Memory B cell (primary cell): ENCODE results near the gene C10orf105.

Experiments used
- ATAC-seq: fragments of 150-1000 bp; cut with Tn5 transposase; 2 replicates; pipeline ENCODE4 v1.10.0; 2021; ENCODE audit warnings: low read depth, mild to moderate bottlenecking, moderate library complexity
- DNase-seq, 2 donors: peaks; one replicate each; pipeline ENCODE4 v3.0.0; 2022; ENCODE audit warnings: low spot score in 2 of 2
- H3K27ac Mint-ChIP-seq: one replicate; pipeline ENCODE4 v1.8.0; 2022; ENCODE audit warnings: mild to moderate bottlenecking, moderate library complexity, mixed read lengths
- H3K27me3 Mint-ChIP-seq: one replicate; pipeline ENCODE4 v1.8.0; 2022; ENCODE audit warnings: mixed read lengths
- H3K36me3 Mint-ChIP-seq: one replicate; pipeline ENCODE4 v1.8.0; 2022; ENCODE audit warnings: mild to moderate bottlenecking, mixed read lengths
- H3K4me1 Mint-ChIP-seq: one replicate; pipeline ENCODE4 v1.8.0; 2022; ENCODE audit warnings: mixed read lengths
- H3K4me3 Mint-ChIP-seq: one replicate; pipeline ENCODE4 v1.8.0; 2022; ENCODE audit warnings: mild to moderate bottlenecking, moderate library complexity, mixed read lengths
- H3K9me3 Mint-ChIP-seq: one replicate; pipeline ENCODE4 v1.8.0; 2022; ENCODE audit warnings: mixed read lengths

Gene C10orf105, protein sequence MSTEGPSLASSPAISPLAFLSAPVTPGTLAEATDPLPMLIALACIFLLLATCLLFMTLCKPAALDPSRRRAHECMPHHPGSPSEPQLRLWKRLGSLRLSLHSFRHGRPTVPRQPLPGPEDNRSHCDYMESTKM

DNA sequence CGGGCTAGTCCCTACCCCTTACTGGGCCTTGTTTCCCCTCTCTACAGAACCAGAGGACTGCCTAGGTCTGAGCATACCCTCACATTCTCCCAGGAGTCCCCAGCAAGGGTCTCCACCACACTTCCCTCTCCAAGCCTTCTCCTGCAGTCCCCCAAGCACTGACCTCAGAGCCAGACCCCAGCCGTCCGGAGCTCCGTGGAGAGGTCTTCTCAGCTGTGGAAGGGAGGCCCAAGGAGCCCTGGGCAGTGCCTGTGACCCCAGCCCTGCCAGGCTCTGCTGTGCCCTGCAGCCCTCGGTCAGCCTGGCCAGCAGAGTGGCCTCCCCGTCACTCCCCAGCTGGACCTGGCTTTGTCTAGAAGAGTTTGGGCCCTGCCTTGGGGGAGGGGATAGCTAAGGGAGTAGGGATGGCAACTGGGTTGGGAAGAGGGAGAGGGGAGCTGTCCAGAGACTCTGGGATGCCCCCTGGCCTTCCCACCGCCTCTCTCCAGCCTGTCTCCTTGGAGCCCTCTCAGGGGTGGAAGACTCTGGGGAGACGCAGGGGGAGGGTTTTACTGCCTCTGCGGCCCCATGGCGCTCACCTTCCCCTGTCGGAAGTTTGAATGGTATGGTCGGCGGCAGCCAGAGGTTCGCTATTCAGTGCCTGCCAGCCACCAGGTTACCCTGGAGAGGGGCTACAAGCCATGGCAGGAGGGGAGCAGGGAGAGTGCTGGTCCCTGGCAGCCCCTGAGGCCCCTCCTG, at the start of gene C10orf105:
TSS of gene C10orf105 (minus strand) at position 315 of the 738 bp plus-strand sequence. CDS start 3,441 bp downstream, outside the sequence.
- DNase-seq (no peak), ATAC-seq (no peak)
- H3K27me3 Mint-ChIP-seq = no peaks in the 10 kb centered on the region
- no peaks in the 10 kb centered on the region for H3K36me3 Mint-ChIP-seq
- H3K27ac Mint-ChIP-seq = no peak within 1 kb of the TSS
- H3K9me3 Mint-ChIP-seq = no peaks in the 10 kb centered on the region
- H3K4me1 Mint-ChIP-seq = peaks cover 17% of the 10 kb centered on the region
- no peak within 1 kb of the TSS for H3K4me3 Mint-ChIP-seq

DNA sequence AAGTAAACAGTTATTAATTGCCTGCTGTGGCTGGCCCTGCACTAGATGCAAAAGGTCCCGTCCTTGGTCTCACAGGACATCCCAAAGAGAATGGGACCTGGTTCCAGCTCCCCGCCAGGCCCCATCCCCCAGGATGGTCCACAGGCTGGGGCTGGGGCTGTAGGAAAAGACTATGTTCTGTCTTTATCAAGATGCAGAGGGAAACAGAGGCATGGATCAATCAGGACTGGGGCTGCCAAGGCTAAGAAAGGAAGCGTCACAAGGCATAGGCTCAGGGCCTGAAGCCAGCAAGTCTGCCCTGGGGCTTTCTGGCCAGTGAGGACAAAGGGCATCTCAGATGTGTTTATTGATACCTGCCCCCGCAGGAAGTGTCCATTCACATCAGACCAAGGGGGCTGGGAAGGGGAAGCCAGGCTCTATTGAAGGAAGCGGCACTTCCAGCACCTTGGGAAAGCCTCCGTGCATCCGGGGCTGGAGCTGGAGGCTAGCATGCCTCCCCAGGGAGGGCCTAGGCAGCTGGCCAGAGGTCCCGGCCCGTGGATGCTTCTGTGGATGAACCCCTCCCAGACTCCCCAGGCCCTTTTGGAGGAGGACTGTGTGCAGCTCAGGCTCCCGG, 48.0 kb upstream of the C10orf105 start:
- Mint-ChIP-seq H3K4me1 (peaks cover 60% of the 10 kb centered on the region), H3K9me3 (no peaks in the 10 kb centered on the region), H3K27ac (peak overlapping the region; percentile 95), H3K36me3 (peaks cover 8% of the 10 kb centered on the region), H3K4me3 (peak overlapping the region; percentile 41), H3K27me3 (no peaks in the 10 kb centered on the region)
- DNase-seq = no peak
- ATAC-seq = no peak

DNA sequence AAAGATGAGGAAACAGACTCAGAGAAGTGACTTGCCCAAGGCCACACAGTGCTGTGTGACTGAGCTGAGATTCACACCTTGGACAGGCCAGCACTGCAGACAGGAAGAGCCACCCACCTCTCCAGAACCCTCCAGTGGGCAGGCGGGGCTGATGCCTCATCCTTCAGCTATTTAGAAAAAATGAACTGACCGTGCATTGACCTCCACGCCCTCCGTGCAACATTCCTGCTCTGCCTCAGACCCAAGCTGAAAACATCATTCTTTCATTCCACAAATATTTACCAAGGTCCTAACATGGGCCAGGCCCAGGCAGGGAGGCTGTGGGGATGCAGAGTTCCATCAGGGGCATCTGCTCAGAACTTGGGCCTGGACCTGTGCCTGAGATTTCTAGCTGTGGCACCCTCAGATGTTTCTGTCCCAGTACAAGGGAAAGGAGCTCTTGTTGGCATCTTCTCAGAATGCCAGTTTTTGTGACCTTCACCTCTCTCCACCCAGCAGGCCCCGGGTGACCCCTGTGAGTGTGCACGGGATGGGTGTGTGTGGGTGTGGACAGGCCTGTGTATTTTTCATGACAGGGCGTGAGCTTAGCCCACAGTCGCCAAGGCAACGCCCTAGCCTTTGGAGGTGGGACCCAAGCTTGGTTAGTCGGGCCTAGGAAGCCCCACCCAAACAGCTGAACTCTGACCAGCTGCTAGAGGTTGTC, 47.3 kb upstream of the C10orf105 start:
- H3K27me3 Mint-ChIP-seq = no peaks in the 10 kb centered on the region
- DNase-seq = peak in 1 of 2 donors; percentile 59
- H3K9me3 Mint-ChIP-seq = no peaks in the 10 kb centered on the region
- H3K4me1 Mint-ChIP-seq = peaks cover 61% of the 10 kb centered on the region
- H3K27ac Mint-ChIP-seq = peak overlapping the region; percentile 95
- H3K36me3 Mint-ChIP-seq = peaks cover 8% of the 10 kb centered on the region
- H3K4me3 Mint-ChIP-seq = peak overlapping the region; percentile 41
- peak; percentile 55 for ATAC-seq

DNA sequence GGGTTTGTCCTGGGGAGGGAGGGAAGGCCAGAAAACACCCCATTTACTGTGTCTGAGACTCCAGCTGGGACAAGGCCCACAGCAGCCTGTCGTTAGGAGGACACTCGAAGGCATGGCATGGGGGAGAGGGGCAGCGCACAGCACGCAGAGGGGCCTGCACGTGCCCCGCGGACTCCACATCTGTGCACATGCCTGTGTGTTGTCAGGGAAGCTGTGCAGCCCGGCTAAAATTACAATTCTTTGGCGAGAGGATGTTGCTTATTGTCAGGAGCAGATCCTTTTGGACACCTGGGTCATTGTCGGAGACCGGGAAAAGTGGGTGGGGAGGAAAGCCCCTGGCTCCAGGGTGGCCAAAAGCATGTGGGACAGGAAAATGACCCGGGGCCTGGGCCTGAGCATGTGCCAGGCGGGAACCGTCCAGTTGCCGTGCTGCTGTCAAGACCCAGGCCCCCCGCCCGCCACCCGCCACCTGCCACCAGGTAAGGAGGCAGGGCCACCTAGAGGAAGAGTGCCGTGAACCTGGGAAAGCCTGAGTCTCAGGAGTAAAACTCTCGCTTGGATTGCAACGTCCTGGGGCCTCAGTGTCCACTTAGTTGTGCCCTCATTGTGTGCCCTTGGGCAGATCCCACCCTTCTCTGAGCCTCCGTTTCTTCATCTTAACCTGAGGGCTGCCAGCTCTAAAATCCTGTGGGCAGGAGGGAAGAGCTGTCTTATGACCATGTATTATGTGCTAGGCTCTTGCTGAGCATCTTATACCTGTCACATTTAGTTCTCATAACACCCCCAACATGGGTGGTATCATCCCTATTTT, 46.5 kb upstream of the C10orf105 start:
- no peak for DNase-seq
- peaks cover 58% of the 10 kb centered on the region for H3K4me1 Mint-ChIP-seq
- H3K4me3 Mint-ChIP-seq = no peak overlapping the region
- H3K27me3 Mint-ChIP-seq = no peaks in the 10 kb centered on the region
- no peaks in the 10 kb centered on the region for H3K9me3 Mint-ChIP-seq
- ATAC-seq = no peak
- peak overlapping the region; percentile 95 for H3K27ac Mint-ChIP-seq
- H3K36me3 Mint-ChIP-seq = peaks cover 12% of the 10 kb centered on the region

DNA sequence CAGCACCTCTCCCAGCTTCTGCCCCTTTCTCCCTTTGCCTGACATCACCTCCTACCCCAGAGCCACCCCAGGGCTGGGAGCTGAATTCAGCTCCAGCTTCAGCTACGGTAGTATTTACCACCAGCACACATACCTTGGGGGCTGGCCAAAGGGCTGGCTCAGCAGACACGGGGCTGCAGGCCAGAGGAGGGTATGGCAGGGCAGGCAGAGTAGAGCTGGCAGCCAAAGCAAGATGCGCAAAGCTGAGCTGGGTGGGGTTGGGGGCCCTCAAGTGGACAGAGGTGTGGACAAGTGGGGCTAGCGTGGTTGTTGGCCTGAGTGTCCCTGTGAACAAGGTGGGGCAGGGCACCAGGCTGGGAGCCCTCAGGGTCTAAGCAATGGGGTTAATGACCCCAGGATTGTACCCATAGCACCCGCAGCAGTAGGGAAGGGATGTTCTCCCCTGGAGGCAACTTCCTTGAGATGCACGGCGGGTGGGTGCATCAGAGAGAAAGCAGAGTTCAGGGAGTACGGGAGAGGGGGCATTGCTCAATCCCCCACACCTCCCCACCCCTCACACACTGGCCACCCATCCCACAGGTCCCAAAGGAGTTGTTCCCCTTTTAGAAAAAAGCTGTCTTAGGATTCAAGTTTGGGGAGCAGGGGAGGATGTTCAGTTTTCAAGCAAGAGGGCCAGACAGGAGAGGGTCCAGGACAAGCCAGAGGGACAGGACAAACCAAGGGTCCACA, 45.8 kb upstream of the C10orf105 start:
- Mint-ChIP-seq H3K36me3 (peaks cover 17% of the 10 kb centered on the region), H3K4me1 (peaks cover 60% of the 10 kb centered on the region), H3K27me3 (no peaks in the 10 kb centered on the region), H3K27ac (peak overlapping the region; percentile 76), H3K4me3 (no peak overlapping the region), H3K9me3 (no peaks in the 10 kb centered on the region)
- ATAC-seq (no peak), DNase-seq (no peak)

DNA sequence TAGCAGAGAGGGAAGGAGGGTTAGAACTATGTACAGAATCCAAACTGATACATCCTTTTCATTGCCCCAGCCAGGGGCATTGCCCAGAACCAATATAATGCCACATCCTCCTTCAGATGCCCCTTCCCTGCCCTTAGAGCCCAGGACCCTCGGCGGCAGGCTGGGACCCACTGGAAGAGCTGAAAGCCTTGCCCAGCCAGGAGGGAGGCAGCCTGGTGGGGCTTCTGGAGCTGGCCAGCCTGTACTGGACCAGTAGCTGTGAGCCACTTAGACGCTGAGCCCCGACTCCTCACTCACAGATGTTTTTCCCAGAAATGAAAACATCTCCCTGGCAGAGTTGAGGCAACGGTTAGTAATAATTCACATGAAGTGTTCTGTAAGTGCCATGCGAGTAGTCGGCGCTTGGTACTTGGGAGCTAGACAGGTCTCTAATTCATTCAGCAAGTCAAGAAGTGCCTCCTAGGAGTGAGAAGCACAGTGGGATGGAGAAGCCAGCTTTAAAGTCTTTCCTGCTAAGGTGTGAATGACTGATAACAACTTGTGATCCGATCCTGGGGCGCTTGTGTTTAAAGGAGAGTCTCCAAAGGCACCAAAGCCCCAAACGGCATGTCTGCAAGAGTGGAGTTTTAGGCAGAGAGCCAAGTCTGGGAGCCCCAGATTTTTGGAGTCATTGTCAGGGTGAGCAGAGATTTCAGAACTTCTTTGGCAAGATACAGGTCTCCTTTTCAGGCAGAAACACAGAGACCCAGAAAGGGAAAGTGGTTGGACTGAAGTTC, 44.0 kb upstream of the C10orf105 start:
- H3K4me3 Mint-ChIP-seq = no peak overlapping the region
- H3K27me3 Mint-ChIP-seq = no peaks in the 10 kb centered on the region
- H3K4me1 Mint-ChIP-seq = peaks cover 54% of the 10 kb centered on the region
- H3K9me3 Mint-ChIP-seq = no peaks in the 10 kb centered on the region
- peak overlapping the region; percentile 75 for H3K27ac Mint-ChIP-seq
- no peak for ATAC-seq
- H3K36me3 Mint-ChIP-seq = peaks cover 15% of the 10 kb centered on the region
- DNase-seq = no peak

DNA sequence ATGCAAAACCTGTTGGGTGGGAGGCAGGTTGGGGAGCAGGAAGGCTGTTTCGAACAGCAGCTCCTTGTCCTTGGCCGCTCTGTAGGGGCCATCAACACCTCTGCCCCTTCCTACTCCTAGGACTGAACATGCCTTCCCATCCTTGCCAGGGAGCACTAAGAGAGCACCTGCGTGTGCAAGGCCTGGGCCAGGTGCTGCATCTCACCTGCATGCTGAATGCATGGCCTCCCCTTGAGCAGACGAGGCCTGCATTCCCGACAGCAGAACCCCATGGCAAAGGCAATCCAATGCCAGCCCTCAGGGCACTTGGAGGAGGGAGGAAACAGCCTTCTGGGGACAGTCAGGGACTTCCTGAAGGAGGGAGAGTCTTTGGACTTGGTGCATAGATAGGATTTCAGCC, 42.7 kb upstream of the C10orf105 start:
- H3K4me3 Mint-ChIP-seq = no peak overlapping the region
- H3K27ac Mint-ChIP-seq = no peak overlapping the region
- peaks cover 50% of the 10 kb centered on the region for H3K4me1 Mint-ChIP-seq
- no peaks in the 10 kb centered on the region for H3K9me3 Mint-ChIP-seq
- ATAC-seq (no peak), DNase-seq (no peak)
- H3K36me3 Mint-ChIP-seq = peaks cover 16% of the 10 kb centered on the region
- no peaks in the 10 kb centered on the region for H3K27me3 Mint-ChIP-seq

DNA sequence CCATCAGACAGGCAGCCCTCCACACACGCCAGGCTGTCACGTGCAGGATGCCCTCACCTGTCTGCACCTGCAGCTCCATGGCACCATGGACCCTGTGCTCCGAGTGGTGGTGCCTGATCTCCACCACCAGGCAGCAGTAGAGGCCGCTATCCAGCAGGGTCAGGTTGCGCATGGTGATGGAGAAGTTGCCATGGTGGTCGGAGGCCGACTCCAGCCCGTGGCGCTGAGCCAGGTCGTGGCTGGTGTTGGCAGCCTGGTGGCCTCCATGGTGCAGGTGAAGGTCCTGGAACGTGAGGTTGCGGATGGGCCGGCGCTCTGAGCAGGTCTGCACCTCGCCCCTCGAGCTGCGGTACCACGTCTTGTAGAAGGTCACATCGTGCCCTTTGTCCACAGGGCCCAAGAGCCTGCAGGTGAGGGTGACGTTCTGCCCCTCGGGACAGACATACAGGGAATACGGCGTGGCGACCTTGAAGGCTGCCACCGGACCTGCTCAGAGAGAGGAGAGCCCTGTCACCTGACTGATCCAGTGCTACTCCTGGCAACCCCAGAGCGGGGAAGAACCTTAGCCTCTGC, 42.0 kb upstream of the C10orf105 start:
- ATAC-seq (no peak), DNase-seq (no peak)
- H3K27ac Mint-ChIP-seq = peak overlapping the region; percentile 28
- H3K4me3 Mint-ChIP-seq = no peak overlapping the region
- no peaks in the 10 kb centered on the region for H3K27me3 Mint-ChIP-seq
- H3K4me1 Mint-ChIP-seq = peaks cover 44% of the 10 kb centered on the region
- no peaks in the 10 kb centered on the region for H3K9me3 Mint-ChIP-seq
- H3K36me3 Mint-ChIP-seq = peaks cover 15% of the 10 kb centered on the region

DNA sequence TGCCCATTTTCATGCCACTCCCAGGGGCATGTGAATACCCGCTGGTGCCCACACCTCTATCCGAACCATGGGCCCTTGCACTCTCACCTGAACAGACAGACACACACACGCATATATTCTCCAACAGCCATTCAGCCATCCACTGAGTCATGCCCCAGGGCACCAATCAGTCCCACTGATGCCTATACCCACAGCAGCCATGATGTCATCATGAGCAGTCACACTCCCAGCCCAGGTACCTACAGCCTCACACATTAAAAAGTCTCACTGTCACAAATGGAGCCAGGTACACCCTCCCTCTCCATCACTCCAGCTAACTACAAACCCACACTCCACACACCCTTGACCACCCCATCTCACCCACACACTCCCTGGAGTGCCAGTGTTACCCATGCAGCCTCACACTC, 41.5 kb upstream of the C10orf105 start:
- DNase-seq (no peak), ATAC-seq (no peak)
- Mint-ChIP-seq H3K4me1 (peaks cover 45% of the 10 kb centered on the region), H3K27ac (no peak overlapping the region), H3K4me3 (no peak overlapping the region), H3K9me3 (no peaks in the 10 kb centered on the region), H3K36me3 (peaks cover 15% of the 10 kb centered on the region), H3K27me3 (no peaks in the 10 kb centered on the region)

DNA sequence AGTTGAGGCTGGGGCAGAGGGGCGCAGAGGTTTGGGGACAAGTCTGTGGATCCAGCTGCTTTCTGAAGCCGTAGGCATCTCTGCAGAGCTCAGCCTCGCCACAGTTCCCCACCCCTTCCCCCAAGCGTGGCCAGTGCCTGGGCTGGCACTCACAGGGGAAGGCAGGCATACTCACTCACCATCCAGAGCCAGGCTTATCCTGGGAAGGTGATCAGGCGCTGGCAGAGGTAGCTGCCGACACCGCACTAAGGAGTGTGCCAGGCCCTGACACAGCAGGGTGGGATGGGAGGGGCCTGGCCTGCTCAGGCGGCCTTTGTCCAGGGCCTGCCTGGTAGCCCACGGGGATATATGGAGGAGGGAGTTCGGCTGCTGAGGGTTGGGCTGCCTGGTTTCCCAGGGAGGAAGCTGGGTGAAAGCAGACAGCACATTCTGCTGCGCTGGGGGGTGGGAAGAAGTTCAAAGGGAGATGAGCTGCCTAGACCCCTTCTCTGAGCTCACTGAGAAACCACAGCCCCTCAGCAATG, 37.9 kb upstream of the C10orf105 start:
- Mint-ChIP-seq H3K27me3 (no peaks in the 10 kb centered on the region), H3K27ac (peak overlapping the region; percentile 38), H3K4me3 (no peak overlapping the region), H3K36me3 (peaks cover 14% of the 10 kb centered on the region), H3K9me3 (no peaks in the 10 kb centered on the region), H3K4me1 (peaks cover 51% of the 10 kb centered on the region)
- no peak for ATAC-seq
- no peak for DNase-seq

DNA sequence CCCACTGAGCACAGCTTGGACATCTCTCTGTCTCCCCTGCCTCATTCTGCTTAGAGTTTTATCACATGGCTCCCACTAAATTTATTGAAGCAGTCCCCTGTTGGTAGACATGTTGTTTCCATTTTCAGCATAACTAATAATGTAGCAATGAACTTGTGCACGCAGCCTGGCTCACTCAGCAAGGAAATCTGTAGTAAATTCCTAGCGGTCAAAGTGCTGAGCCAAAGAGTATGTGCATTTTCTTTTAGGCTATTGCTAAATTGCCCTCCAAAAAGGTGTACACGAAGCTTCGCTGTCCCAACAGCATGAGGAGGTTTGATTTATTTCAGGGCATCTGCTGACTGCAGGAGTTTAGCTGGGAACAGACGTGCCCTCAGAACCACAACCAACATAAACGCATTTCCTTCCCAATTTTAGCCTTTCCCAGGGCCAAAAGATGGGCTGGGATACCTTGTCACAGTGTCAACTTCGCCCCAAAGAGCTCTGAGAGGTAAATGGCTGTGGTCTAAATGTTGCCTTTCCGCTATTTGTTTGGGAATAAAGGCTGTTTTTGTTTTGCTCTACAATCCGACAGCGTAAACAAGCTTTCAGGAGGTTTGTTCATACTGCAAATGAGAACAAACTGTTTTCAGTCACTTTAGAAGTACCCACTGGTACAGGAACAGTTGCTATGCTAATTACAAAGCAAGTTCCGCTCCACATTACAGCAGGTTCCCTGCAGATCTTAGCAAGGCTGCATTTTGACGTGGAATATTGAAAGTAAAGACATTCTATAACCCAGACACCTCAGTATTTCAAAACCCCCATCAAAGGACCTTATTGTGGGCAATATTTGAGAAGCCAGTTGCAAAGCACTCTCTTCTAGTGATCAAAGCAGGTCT, 37.0 kb upstream of the C10orf105 start:
- H3K4me3 Mint-ChIP-seq = no peak overlapping the region
- peaks cover 53% of the 10 kb centered on the region for H3K4me1 Mint-ChIP-seq
- no peak for ATAC-seq

More for the DNA sequence above, 37.0 kb upstream of the C10orf105 start:
- DNase-seq = no peak
- Mint-ChIP-seq H3K36me3 (peaks cover 16% of the 10 kb centered on the region), H3K9me3 (no peaks in the 10 kb centered on the region), H3K27me3 (no peaks in the 10 kb centered on the region), H3K27ac (peak overlapping the region; percentile 55)
